HPDE6-E6E7 (cell line): ENCODE data around the gene A2M.

Source experiments
- DNase-seq: peaks from one replicate; pipeline ENCODE4 v3.0.0; 2011; ENCODE audit warnings: missing footprints; ENCODE audit errors: extremely low spot score

The A2M gene

DNA sequence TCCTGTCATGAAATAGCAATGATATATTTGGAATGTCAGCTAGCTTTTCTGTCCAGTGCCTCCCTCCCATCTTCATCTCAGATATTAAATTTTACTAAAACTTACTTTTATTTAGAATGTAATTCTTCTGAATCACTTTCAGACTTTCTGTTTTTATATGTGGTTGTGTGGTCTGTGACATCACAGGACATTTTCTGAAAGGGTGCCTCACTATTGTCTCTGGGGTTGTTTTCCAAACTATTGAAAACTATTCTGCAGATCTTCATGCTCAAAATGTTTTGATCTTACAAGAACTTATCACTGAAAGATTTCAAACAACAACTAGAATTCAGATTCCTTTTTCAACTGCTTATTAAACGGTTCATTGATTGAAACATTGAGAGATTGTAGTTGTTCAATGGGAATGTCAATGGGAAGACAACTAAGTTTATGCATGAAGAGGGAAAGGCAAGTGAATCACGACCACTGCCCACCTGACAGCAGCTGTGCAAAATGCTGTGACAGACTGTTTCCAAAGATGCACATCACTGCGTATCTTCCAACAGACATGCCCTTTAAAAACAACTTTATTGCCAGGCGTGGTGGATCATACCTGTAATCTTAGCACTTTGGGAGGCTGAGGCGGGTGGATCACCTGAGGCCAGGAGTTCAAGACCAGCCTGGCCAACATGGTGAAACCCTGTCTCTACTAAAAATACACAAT, 75.1 kb downstream of the A2M start:
- no peak for DNase-seq

DNA sequence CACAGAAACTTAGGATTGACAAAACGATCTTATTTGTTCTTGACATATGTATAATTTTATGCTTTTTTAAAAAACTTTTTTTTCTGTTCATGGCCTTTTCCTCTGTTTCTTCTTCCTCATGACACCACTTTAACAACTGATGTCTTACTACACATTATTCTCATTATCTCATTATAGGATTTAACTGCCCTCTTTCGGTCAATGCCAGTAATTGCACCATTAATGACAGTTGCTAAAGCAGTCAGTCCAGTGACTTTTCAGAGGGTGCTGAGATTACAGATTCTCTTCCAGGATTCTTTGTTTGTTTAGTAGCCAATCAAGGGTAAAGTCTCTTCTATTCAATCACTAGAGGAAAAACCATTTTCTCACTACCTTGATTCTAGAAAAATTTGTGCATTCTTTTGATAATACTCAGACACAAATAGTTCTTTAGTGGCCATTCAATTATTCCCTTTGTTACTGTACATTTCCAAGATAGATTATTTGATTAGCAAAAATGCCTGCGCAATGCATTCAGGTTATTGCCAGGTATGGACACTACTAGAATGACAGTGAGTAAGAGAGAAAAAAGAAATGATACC, 76.2 kb downstream of the A2M start:
- DNase-seq: peak; percentile 68

DNA sequence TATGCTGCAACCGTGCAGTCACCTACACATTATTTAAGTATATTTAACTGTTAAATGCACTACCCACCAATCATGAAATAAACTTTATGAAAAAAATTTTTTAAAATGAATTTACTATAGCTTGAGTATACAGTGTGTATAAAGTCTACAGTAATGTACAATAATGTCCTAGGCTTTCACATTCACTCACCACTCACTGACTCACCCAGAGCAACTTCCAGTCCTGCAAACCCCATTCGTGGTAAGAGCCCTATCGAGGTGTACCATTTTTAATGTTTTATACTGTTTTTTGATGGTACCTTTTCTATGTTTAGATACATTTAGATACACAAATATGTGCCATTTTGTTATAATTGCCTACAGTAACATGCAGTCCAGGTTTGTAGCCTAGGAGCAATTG, 78.3 kb downstream of the A2M start:
- no peak for DNase-seq

DNA sequence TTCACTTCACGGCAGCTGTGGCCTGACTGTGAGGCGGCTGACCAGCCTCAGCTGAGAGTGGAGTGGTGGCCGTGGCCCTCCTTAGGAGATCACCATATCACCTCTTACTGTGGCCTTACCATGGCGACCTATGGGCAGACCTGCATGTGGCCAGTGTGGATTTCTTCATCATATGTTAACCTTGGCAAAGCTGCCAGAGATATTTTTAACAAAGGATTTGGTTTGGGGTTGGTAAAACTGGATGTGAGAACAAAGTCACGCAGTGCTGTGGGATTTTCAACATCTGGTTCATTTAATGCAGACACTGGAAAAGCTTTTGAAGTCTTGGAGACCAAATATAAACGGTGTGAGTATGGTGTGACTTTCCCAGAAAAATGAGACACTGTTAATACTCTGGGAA, 79.5 kb downstream of the A2M start:
- no peak for DNase-seq

DNA sequence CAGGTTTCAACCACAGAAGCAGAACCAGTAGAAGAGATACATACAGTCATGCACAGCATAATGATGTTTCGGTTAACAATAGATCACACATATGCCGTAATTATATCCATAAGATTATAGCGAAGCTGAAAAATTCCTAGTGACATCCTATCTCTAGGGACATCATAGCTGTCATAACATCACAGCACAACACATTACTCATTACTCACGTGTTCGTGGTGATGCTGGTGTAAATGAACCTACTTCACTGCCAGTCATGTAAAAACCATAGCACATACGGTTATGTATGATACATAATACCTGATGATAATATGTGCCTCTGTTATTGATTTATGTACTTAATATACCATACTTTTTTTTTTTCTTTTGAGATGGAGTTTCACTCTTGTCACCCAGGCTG, 81.6 kb downstream of the A2M start:
- no peak for DNase-seq

DNA sequence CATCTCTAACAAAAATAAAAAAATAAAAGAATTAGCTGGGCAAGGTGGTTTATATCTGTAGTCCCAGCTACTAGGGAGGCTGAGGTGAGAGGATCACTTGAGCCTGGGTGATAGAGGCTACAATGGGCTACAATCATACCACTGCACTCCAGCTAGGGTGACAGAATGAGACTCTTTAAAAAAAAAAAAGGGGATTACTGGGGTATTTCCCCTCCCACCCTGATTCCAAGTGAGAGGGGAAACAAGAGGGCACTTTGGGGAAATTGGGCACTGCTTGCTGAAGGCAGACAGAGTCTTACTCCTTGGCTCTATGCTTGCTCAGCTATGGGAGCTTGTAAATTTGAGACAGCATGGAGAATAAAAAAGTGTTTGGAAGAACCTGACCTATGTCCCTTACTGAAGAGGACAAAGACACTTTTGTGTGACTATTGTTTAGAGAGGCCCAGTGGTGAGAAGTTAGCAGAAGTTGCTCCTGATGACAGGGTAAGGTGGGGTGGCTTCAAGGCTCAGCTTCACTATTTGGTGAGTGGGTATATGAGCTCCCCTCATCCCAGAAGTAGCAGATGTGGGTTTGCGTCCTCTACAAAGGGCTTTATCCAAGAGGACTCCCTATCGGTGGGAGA, 82.3 kb downstream of the A2M start:
- no peak for DNase-seq

DNA sequence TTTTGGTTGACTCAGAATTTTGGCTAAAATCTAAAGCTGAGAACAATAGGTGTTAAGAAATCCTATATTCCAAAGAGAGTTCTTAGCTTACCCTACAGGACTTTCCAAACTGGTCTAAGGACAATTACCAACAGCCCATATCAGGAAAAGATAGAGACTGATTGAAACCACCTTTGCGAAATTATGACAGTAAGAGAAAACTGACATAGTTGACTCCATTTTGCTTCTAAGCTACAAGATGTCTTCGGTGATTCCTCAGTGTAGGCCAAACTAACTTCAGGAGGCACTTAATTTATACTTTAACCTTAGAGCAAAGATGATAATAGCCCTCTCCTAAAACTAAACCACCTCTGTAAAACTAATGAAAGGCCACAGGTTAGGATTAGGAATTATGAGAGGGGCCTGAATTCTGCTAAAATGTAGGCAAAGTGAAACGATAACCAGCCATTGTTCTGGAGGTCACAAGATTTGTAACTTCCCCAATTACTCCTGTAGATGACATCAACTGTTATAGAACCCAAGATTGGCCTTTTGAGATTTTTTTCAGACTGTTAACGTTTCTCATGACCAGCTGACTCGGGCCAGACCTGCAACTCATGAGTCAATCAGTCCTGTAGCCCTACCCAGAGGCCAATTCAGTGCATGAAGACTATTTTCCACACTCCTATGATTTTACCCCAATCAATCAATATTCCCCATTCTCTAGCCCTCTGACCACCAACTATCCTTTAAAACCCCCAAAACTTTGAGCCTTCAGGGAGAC, 83.3 kb downstream of the A2M start:
- no peak for DNase-seq

DNA sequence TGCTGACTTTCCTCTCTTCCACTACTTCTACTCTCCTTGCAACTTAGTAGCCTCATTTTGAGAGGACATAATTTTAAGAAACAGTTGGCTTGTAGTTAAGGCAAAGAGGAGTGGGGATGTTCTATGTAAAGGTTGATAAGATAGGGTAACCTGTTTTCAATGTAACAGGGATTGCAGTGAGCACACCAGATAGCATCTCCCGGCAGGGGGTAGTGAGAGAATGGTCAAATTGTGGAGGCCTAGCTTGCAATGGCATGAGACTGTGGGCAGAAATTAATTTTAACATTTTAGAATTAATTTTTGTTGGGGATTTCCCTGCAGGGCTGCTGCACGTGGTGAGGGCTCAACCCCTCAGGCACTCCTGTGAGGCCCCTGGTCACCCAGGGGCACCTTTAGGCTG, 84.9 kb downstream of the A2M start:
- no peak for DNase-seq

DNA sequence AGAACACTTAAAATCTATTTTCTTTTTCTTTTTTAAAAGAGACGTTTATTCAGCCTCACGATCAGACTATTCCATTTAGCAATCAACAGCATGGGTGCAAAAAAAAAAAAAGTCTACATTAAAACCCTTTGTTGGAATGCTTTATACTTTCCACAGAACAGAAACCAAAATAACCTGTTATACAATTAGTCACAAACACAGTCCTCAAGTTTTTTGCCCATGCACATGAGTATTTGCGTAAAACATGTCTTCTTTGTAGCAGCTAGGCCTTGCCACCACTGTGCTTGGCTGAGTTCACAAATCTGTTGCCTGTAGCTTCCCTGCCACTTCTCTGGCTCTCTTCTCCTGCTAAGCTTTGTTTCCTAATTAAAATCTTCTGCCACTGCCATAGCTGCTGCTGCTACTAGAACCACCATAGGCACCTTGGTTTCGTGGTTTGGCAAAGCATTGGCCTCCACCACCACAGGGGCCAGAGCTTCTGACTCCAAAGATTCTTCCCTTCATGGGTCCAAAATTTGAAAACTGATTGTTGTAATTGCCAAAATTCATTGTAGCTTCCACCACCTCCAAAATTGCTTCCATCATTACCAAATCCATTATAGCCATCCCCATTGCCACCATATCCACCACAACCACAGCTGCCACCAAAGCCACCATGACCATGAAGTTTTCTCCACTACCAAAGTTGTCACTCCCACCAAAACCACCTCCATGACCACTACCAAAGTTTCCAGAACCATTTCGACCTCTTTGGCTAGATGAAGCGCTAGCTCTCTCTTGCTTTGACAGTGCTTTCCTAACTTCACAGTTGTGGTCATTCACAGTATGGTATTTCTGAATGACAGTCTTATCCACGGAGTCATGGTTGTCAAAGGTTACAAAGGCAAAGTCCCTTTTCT, 88.3 kb downstream of the A2M start:
- DNase-seq: no peak

DNA sequence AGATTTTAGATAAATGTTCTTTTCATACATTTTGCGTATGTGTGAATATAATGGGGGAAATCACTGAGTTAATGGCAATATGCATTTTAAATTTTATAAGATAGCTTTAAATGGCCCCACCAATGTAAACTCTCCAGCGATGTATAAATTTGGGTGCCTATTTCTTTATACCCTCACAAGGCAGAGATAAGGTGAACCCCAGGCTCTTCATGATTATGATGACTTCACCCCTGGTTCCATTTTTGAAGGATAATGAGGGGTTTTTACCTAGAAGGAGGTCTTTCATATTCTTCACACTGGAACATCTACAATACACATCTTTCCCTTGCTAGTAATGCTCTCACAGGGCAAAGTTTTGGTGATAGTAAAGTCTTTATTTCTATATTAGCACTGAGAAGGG, 91.2 kb downstream of the A2M start:
- no peak for DNase-seq

DNA sequence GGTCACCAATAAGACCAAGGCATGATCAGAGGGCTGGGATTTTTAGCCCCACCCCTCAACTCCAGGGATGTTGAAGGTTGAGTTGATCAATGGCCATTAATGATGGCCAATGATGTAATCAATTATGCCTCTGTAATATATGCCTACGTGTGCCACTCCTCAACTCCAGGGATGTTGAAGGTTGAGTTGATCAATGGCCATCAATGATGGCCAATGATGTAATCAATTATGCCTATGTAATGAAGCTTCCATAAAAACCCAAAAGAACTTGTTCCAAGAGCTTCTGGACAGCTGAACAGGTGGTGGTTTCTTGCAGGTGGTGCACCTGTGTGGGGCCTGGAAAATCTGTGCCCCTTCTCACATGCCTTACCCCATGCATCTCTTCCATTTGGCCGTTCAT, 93.1 kb downstream of the A2M start:
- no peak for DNase-seq
